ENCODE data around the gene GRIN2C. TPM values are rescaled to one million over a fixed set of nuclear protein-coding genes. Genes with fewer than 3 reads are reported as not detected.

Gene GRIN2C
- total and polyA plus RNA-seq, 2 donors (not counting 3 experiments of a cell fraction or from before 2014, with no cell fraction given) = 0.04 to 0.60 TPM

- H3K27ac ChIP-seq (ENCODE audit: insufficient read depth, low read depth, low read length) = no peak overlapping the region
- dilution Hi-C loops (cut with MboI; ENCODE audit: extremely low pct_ligation_motif_present, low sequenced_read_pairs) (no loop called here), intact Hi-C loops (cut with micrococcal nuclease) (no loop called here)
- TF ChIP-seq POLR2A (IDR thresholded peaks at IDR 0.05; ENCODE audit: low read depth, low read length) (no peak), JUN (IDR thresholded peaks at IDR 0.05; ENCODE audit: borderline replicate concordance, insufficient read depth, insufficient read length, low read depth) (no peak), MYC (IDR thresholded peaks at IDR 0.05; ENCODE audit: low read depth, low read length) (no peak), CTCF (IDR thresholded peaks at IDR 0.05; ENCODE audit: extremely low read depth in 1 of 2, insufficient read depth in 1 of 2, low read depth in 1 of 2, low read length in 2 of 2) (no peak), FOS (IDR thresholded peaks at IDR 0.05; ENCODE audit: borderline replicate concordance, insufficient read depth, low read length) (no peak), POLR2AphosphoS5 (IDR thresholded peaks at IDR 0.05; ENCODE audit: insufficient read depth, low read depth, low read length) (no peak), MAX (IDR thresholded peaks at IDR 0.05; ENCODE audit: insufficient read depth, insufficient read length) (no peak), EZH2 (IDR thresholded peaks at IDR 0.05; ENCODE audit: borderline replicate concordance, low read depth, low read length, severe bottlenecking) (no peak), GATA2 (IDR thresholded peaks at IDR 0.05; ENCODE audit: insufficient read depth, insufficient read length, low read depth, low read length) (no peak)
- H3K4me1 ChIP-seq (ENCODE audit: control insufficient read depth, extremely low read depth, insufficient read depth, low read length) = no peaks in the 10 kb centered on the region
- no TSS peak for BruUV-seq (replicated peaks)
- CTCF ChIA-PET = no interaction called here
- FAIRE-seq (no peak), DNase-seq (ENCODE audit: low read depth, low spot score) (no peak)
- no peak overlapping the region for H2AFZ ChIP-seq (ENCODE audit: low read depth, low read length)
- no peaks in the 10 kb centered on the region for H4K20me1 ChIP-seq (replicated peaks; ENCODE audit: control insufficient read depth, extremely low read depth, insufficient read depth, low read length)
- POLR2A ChIA-PET = no interaction called here
- no peak overlapping the region for H3K9ac ChIP-seq (replicated peaks; ENCODE audit: extremely low read depth, insufficient read depth, low read length)
- H3K4me2 ChIP-seq (ENCODE audit: insufficient read depth, low read length) = no peak overlapping the region
- no peak overlapping the region for H3K4me3 ChIP-seq (replicated peaks in 1 of 3; ENCODE audit: insufficient read depth in 1 of 3, low read depth in 1 of 3, low read length in 3 of 3)
- H3K27me3 ChIP-seq (ENCODE audit: control insufficient read depth in 2 of 2, insufficient read depth in 2 of 2, low read length in 2 of 2) = peaks cover 16 to 23% of the 10 kb centered on the region in 2 experiments
- no peaks in the 10 kb centered on the region for H3K9me1 ChIP-seq (replicated peaks; ENCODE audit: control insufficient read depth, extremely low read depth, insufficient read depth, low read length)
- H3K36me3 ChIP-seq (ENCODE audit: control insufficient read depth in 2 of 2, extremely low read depth in 1 of 2, insufficient read depth in 2 of 2, low read length in 2 of 2) = no peaks in the 10 kb centered on the region
- H3K9me3 ChIP-seq (replicated peaks; ENCODE audit: control insufficient read depth, insufficient read depth, low read length) = no peaks in the 10 kb centered on the region
- no peaks in the 10 kb centered on the region for H3K79me2 ChIP-seq (ENCODE audit: control insufficient read depth, insufficient read depth, low read length)
Observed at GRCh38 chr17:74898376-74898946, 38.8 kb upstream of the GRIN2C start.
